DND-41 (cell line): ENCODE results near the gene TSHZ2.

Experiments used
- ATAC-seq: fragments of 200-7000 bp; cut with Tn5 transposase; 3 replicates; pipeline ENCODE4 v1.9.1; 2021; ENCODE audit warnings: low read depth; ENCODE audit not compliant: insufficient read depth
- DNase-seq: peaks from one replicate; pipeline ENCODE4 v3.0.0-alpha.2; 2020
- H2AFZ ChIP-seq: 2 replicates; pipeline ENCODE4 v1.6.0; 2012; ENCODE audit warnings: low read depth, low read length
- H3K27ac ChIP-seq: 2 replicates; pipeline ENCODE4 v1.5.1; 2012; ENCODE audit warnings: low read length, inconsistent platforms
- H3K27me3 ChIP-seq: fragments of 200-600 bp; sonication (generic); 2 replicates; pipeline ENCODE4 v1.6.0; 2012; ENCODE audit warnings: low read length, mild to moderate bottlenecking, inconsistent platforms; ENCODE audit not compliant: insufficient read depth, poor library complexity
- H3K36me3 ChIP-seq: 2 replicates; pipeline ENCODE4 v1.5.1; 2012; ENCODE audit warnings: low read length, inconsistent platforms; ENCODE audit not compliant: insufficient read depth
- H3K4me1 ChIP-seq: 2 replicates; pipeline ENCODE4 v1.5.1; 2012; ENCODE audit warnings: mild to moderate bottlenecking, low read length; ENCODE audit not compliant: insufficient read depth
- H3K4me2 ChIP-seq: 2 replicates; pipeline ENCODE4 v1.6.0; 2012; ENCODE audit warnings: mild to moderate bottlenecking, moderate library complexity, low read length, inconsistent platforms; ENCODE audit not compliant: insufficient read depth
- H3K4me3 ChIP-seq, 2 experiments: fragments of 200-600 bp in 1 of 2; shearing (Covaris generic) in 1 of 2; 2 replicates each; pipeline ENCODE4 v1.5.1; 2012 to 2016; ENCODE audit warnings: inconsistent platforms in 2 of 2, low read length in 2 of 2, mild to moderate bottlenecking in 2 of 2, low read depth in 1 of 2, moderate library complexity in 1 of 2
- H3K79me2 ChIP-seq: 2 replicates; pipeline ENCODE4 v1.6.0; 2012; ENCODE audit warnings: low read length, inconsistent platforms; ENCODE audit not compliant: insufficient read depth
- H3K9ac ChIP-seq: 2 replicates; pipeline ENCODE4 v1.6.0; 2012; ENCODE audit warnings: low read depth, mild to moderate bottlenecking, inconsistent platforms, low read length, moderate library complexity
- H3K9me3 ChIP-seq: 2 replicates; pipeline ENCODE4 v1.5.1; 2012; ENCODE audit warnings: low read length, moderate library complexity, mild to moderate bottlenecking, inconsistent platforms; ENCODE audit not compliant: insufficient read depth, severe bottlenecking
- H4K20me1 ChIP-seq: 2 replicates; pipeline ENCODE4 v1.6.0; 2012; ENCODE audit warnings: low read length; ENCODE audit not compliant: insufficient read depth
- EZH2 ChIP-seq: IDR thresholded peaks from 3 replicates; pipeline ENCODE4 v1.6.1; 2012; ENCODE audit warnings: borderline replicate concordance, low read depth, mild to moderate bottlenecking, moderate library complexity, low read length, inconsistent platforms; ENCODE audit not compliant: severe bottlenecking
- TF ChIP-seq, protein P1 (sequence below): IDR thresholded peaks from 2 replicates; pipeline ENCODE4 v1.5.1; 2012; ENCODE audit warnings: borderline replicate concordance, low read length, moderate library complexity, mild to moderate bottlenecking; ENCODE audit not compliant: poor library complexity, severe bottlenecking; ENCODE audit errors: extremely low read depth

TSHZ2 gene

GRCh38 chr20:53284256-53284655, 312.1 kb downstream of the TSHZ2 start:
- Histone ChIP-seq H2AFZ (no peak overlapping the region), H3K4me1 (no peaks in the 10 kb centered on the region), H3K27me3 (peaks cover 37% of the 10 kb centered on the region), H3K4me3 (no peak overlapping the region), H3K4me2 (no peak overlapping the region), H4K20me1 (peaks cover 2% of the 10 kb centered on the region; the same call in 1 of the 2 replicates), H3K27ac (no peak overlapping the region), H3K9me3 (no peaks in the 10 kb centered on the region), H3K9ac (no peak overlapping the region), H3K36me3 (no peaks in the 10 kb centered on the region), H3K79me2 (no peaks in the 10 kb centered on the region)
- TF ChIP-seq, protein P1, sequence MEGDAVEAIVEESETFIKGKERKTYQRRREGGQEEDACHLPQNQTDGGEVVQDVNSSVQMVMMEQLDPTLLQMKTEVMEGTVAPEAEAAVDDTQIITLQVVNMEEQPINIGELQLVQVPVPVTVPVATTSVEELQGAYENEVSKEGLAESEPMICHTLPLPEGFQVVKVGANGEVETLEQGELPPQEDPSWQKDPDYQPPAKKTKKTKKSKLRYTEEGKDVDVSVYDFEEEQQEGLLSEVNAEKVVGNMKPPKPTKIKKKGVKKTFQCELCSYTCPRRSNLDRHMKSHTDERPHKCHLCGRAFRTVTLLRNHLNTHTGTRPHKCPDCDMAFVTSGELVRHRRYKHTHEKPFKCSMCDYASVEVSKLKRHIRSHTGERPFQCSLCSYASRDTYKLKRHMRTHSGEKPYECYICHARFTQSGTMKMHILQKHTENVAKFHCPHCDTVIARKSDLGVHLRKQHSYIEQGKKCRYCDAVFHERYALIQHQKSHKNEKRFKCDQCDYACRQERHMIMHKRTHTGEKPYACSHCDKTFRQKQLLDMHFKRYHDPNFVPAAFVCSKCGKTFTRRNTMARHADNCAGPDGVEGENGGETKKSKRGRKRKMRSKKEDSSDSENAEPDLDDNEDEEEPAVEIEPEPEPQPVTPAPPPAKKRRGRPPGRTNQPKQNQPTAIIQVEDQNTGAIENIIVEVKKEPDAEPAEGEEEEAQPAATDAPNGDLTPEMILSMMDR = no peak
- no peak for TF ChIP-seq EZH2
- ATAC-seq (no peak), DNase-seq (no peak)

GRCh38 chr20:53284696-53285095, 312.5 kb downstream of the TSHZ2 start:
- peaks cover 37% of the 10 kb centered on the region for H3K27me3 ChIP-seq
- H3K36me3 ChIP-seq = no peaks in the 10 kb centered on the region
- H3K79me2 ChIP-seq = no peaks in the 10 kb centered on the region
- no peaks in the 10 kb centered on the region for H3K9me3 ChIP-seq
- H3K27ac ChIP-seq = no peak overlapping the region
- no peaks in the 10 kb centered on the region for H3K4me1 ChIP-seq
- DNase-seq = no peak
- H3K4me2 ChIP-seq = no peak overlapping the region
- no peak overlapping the region for H2AFZ ChIP-seq
- H4K20me1 ChIP-seq = peaks cover 2% of the 10 kb centered on the region; the same call in 1 of the 2 replicates
- no peak for TF ChIP-seq EZH2
- TF ChIP-seq, protein P1 = no peak
- no peak overlapping the region for H3K4me3 ChIP-seq
- ATAC-seq = no peak
- H3K9ac ChIP-seq = no peak overlapping the region

DNA sequence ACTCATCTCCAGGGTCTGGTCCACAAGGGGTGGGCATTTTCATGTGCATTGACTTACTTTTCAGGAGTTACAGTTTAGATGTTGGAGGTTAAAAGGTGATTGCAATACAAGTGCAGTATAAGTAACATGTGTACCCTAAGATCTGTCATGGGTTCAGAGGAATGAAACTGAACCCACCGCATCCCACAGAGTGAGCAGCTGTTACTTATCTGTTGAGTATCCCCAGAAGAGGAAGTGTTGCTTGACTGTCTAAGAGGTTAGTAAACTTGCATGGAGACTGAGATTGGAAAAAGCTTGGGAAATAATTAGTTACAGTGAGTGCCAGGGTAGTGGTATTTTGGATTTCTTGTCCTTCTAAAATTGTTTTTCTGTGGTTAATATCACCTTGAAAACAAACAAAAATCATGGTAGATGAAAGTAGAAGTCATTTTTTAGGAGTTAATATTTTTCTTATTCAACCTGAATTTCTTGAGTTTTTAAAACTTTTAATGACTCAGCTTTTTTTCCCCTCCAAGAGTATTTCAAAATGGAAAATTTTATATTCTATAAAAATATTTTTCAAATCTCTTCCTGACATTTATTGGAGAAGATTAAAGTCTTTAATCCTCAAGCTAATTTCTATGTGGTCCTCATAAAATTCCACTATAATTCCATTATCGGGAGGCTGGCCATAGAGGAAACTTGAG, 315.3 kb downstream of the TSHZ2 start:
- Histone ChIP-seq H3K9ac (no peak overlapping the region), H3K9me3 (no peaks in the 10 kb centered on the region), H3K27ac (no peak overlapping the region), H3K36me3 (no peaks in the 10 kb centered on the region), H3K4me1 (no peaks in the 10 kb centered on the region), H2AFZ (no peak overlapping the region), H3K4me2 (no peak overlapping the region), H4K20me1 (no peaks in the 10 kb centered on the region), H3K79me2 (no peaks in the 10 kb centered on the region), H3K4me3 (no peak overlapping the region), H3K27me3 (peaks cover 37% of the 10 kb centered on the region)
- no peak for ATAC-seq
- DNase-seq = no peak
- TF ChIP-seq, protein P1 = no peak
